HG03439 (cell line): ENCODE measurements around the gene TRAF2.

Experiments used
- ATAC-seq: cut with Tn5 transposase; IDR thresholded peaks from one replicate; pipeline ENCODE4 v1.9.1; 2021; ENCODE audit warnings: mild to moderate bottlenecking, moderate library complexity; ENCODE audit not compliant: unreplicated experiment

TRAF2 gene

GRCh38 chr9:136846376-136847087 lies 39.8 kb upstream of the TRAF2 start:
- ATAC-seq, result no peak

- ATAC-seq, result no peak
Observed at GRCh38 chr9:136847088-136847825, 39.1 kb upstream of the TRAF2 start.

- ATAC-seq, result peak; percentile 35
Observed at GRCh38 chr9:136847826-136848392, 38.4 kb upstream of the TRAF2 start.

- no peak for ATAC-seq
Observed at GRCh38 chr9:136848393-136849037, 37.8 kb upstream of the TRAF2 start.

- peak; percentile 70 for ATAC-seq
Observed at GRCh38 chr9:136849038-136849959, 37.0 kb upstream of the TRAF2 start, which contains the start of gene PHPT1. Gene PHPT1, plus strand, starts transcription at chr9:136849409. Its CDS starts 22 bp downstream, at chr9:136849431.

- ATAC-seq, result no peak
Observed at GRCh38 chr9:136849960-136850865, 36.1 kb upstream of the TRAF2 start.

GRCh38 chr9:136850866-136851775 lies 35.2 kb upstream of the TRAF2 start:
- no peak for ATAC-seq

- no peak for ATAC-seq
Observed at GRCh38 chr9:136851941-136852663, 34.2 kb upstream of the TRAF2 start, which contains the start of gene MAMDC4. Gene MAMDC4, plus strand, starts transcription at chr9:136852346. Its CDS starts 71 bp downstream, at chr9:136852417.

GRCh38 chr9:136852664-136853595 lies 33.4 kb upstream of the TRAF2 start:
- ATAC-seq, result no peak

- no peak for ATAC-seq
Observed at GRCh38 chr9:136853596-136854112, 32.7 kb upstream of the TRAF2 start.

- no peak for ATAC-seq
Observed at GRCh38 chr9:136854113-136854841, 32.0 kb upstream of the TRAF2 start.

- no peak for ATAC-seq
Observed at GRCh38 chr9:136854842-136855460, 31.4 kb upstream of the TRAF2 start.

GRCh38 chr9:136855461-136856078 lies 30.7 kb upstream of the TRAF2 start:
- ATAC-seq, result no peak

- no peak for ATAC-seq
Observed at GRCh38 chr9:136856079-136856476, 30.2 kb upstream of the TRAF2 start.
